NB4 (cell line): ENCODE data around the gene NSUN6.

Source experiments
- DNase-seq: peaks from one replicate; pipeline ENCODE4 v3.0.0; 2010; ENCODE audit warnings: low read depth
- H3K4me3 ChIP-seq: one replicate; pipeline ENCODE4 v1.5.1; 2011; ENCODE audit warnings: mild to moderate bottlenecking, low read depth, low read length, moderate library complexity
- MAX ChIP-seq: IDR thresholded peaks from 2 replicates; pipeline ENCODE4 v1.6.1; 2011; ENCODE audit warnings: low read depth, low read length
- MYC ChIP-seq: IDR thresholded peaks from 2 replicates; pipeline ENCODE4 v1.6.1; 2011; ENCODE audit warnings: low read depth, low read length
- POLR2A ChIP-seq: IDR thresholded peaks from 2 replicates; pipeline ENCODE4 v1.6.1; 2011; ENCODE audit warnings: mild to moderate bottlenecking; ENCODE audit not compliant: insufficient read length; ENCODE audit errors: extremely low read depth
- TF ChIP-seq, protein P1 (sequence below): IDR thresholded peaks from one replicate; pipeline ENCODE4 v1.5.1; 2012; ENCODE audit warnings: low read depth, low read length

The NSUN6 gene

GRCh38 chr10:18658271-18659124, 7.1 kb upstream of the NSUN6 start:
- peak overlapping the region; percentile 92 for H3K4me3 ChIP-seq
- peak; percentile 3 for DNase-seq
- TF ChIP-seq MYC (no peak), POLR2A (no peak), MAX (no peak)
- TF ChIP-seq, protein P1, sequence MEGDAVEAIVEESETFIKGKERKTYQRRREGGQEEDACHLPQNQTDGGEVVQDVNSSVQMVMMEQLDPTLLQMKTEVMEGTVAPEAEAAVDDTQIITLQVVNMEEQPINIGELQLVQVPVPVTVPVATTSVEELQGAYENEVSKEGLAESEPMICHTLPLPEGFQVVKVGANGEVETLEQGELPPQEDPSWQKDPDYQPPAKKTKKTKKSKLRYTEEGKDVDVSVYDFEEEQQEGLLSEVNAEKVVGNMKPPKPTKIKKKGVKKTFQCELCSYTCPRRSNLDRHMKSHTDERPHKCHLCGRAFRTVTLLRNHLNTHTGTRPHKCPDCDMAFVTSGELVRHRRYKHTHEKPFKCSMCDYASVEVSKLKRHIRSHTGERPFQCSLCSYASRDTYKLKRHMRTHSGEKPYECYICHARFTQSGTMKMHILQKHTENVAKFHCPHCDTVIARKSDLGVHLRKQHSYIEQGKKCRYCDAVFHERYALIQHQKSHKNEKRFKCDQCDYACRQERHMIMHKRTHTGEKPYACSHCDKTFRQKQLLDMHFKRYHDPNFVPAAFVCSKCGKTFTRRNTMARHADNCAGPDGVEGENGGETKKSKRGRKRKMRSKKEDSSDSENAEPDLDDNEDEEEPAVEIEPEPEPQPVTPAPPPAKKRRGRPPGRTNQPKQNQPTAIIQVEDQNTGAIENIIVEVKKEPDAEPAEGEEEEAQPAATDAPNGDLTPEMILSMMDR: no peak

DNA sequence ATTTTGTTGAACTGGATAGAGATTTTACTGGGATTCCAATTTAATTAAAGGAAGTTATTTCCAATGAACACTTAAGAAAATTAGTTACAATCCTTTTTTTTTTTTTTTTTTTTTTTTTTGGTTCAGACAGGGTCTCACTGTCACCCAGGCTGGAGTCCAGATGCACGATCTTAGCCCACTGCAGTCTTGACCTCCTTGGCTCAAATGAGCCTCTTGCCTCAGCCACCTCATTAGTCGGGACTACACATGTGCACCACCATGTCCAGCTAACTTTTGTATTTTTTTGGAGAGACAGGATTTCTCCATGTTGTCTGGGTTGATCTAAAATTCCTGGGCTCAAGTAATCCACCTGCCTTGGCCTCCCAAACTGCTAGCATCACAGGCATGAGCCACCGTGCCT, 5.3 kb upstream of the NSUN6 start:
- DNase-seq: no peak
- TF ChIP-seq, protein P1: no peak
- no peak for TF ChIP-seq MAX

GRCh38 chr10:18653112-18653511, 1.7 kb upstream of the NSUN6 start:
- DNase-seq: no peak
- no peak for TF ChIP-seq MYC
- TF ChIP-seq POLR2A: no peak
- no peak for TF ChIP-seq MAX
- TF ChIP-seq, protein P1: no peak
- no peak overlapping the region for H3K4me3 ChIP-seq

More for the DNA sequence above, 5.3 kb upstream of the NSUN6 start:
- no peak overlapping the region for H3K4me3 ChIP-seq

- peak overlapping the region; percentile 96 for H3K4me3 ChIP-seq
Observed at GRCh38 chr10:18650404-18650997, 886 bp downstream of the NSUN6 start.

DNA sequence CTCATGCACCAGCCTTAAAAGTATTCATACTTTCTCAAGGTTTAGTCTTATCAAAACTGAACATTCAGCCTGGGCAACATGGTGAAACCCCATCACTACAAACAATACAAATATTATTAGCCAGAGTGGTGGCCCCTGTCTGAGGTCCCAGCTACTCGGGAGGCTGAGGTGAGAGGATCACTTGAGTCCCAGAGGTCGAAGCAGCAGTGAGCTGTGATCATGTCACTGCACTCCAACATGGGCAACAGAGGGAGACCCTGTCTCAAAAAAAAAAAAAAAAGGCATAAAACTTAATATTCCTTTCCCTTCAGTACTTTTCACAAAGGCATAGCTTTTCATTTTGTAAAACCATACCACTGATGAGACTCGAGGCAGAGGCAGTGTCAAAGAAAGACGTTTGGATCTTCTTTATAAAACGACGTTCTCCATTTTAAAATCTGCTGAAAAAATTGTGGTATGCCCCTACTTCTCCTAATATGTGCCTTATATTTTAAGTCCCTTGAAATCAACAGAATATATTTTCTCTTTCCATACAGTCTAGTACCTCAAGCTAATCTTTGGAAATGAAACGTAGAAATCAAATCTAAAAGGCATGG, 1.9 kb downstream of the NSUN6 start:
- peak overlapping the region; percentile 96 for H3K4me3 ChIP-seq
- peak; percentile 4 for DNase-seq
- TF ChIP-seq POLR2A (no peak), MAX (no peak), MYC (no peak)
- TF ChIP-seq, protein P1: no peak

More at GRCh38 chr10:18650404-18650997, 886 bp downstream of the NSUN6 start:
- TF ChIP-seq, protein P1: no peak
- TF ChIP-seq POLR2A: no peak
- TF ChIP-seq MAX: no peak
- TF ChIP-seq MYC: no peak
- DNase-seq: peak; percentile 9
